ENCODE data around the gene SEMA3D. TPM values are rescaled to one million over a fixed set of nuclear protein-coding genes. Genes with fewer than 3 reads are reported as not detected.

SEMA3D gene
- total and polyA plus RNA-seq, 2 donors (not counting 3 experiments of a cell fraction or from before 2014, with no cell fraction given): 9.9 to 10.3 TPM

GRCh38 chr7:85232068-85232467 is 45.2 kb upstream of the SEMA3D start:
- dilution Hi-C loops (cut with MboI; ENCODE audit: extremely low pct_ligation_motif_present, low sequenced_read_pairs): no loop called here
- no peak overlapping the region for H2AFZ ChIP-seq (ENCODE audit: low read depth, low read length)
- intact Hi-C loops (cut with micrococcal nuclease): no loop called here

More at GRCh38 chr7:85232068-85232467, 45.2 kb upstream of the SEMA3D start:
- Histone ChIP-seq H3K4me1 (ENCODE audit: control insufficient read depth, extremely low read depth, insufficient read depth, low read length) (no peaks in the 10 kb centered on the region), H3K4me3 (replicated peaks in 1 of 3; ENCODE audit: insufficient read depth in 1 of 3, low read depth in 1 of 3, low read length in 3 of 3) (no peak overlapping the region), H4K20me1 (replicated peaks; ENCODE audit: control insufficient read depth, extremely low read depth, insufficient read depth, low read length) (no peaks in the 10 kb centered on the region), H3K9me1 (replicated peaks; ENCODE audit: control insufficient read depth, extremely low read depth, insufficient read depth, low read length) (no peaks in the 10 kb centered on the region), H3K27me3 (ENCODE audit: control insufficient read depth in 2 of 2, insufficient read depth in 2 of 2, low read length in 2 of 2) (no peaks in the 10 kb centered on the region), H3K79me2 (ENCODE audit: control insufficient read depth, insufficient read depth, low read length) (no peaks in the 10 kb centered on the region), H3K27ac (ENCODE audit: insufficient read depth, low read depth, low read length) (no peak overlapping the region), H3K9ac (replicated peaks; ENCODE audit: extremely low read depth, insufficient read depth, low read length) (no peak overlapping the region), H3K9me3 (replicated peaks; ENCODE audit: control insufficient read depth, insufficient read depth, low read length) (no peaks in the 10 kb centered on the region), H3K36me3 (ENCODE audit: control insufficient read depth in 2 of 2, extremely low read depth in 1 of 2, insufficient read depth in 2 of 2, low read length in 2 of 2) (no peaks in the 10 kb centered on the region), H3K4me2 (ENCODE audit: insufficient read depth, low read length) (no peak overlapping the region)
- ChIA-PET CTCF (no interaction called here), POLR2A (no interaction called here)
- no peak for FAIRE-seq
- DNase-seq (ENCODE audit: low read depth, low spot score): no peak
- BruUV-seq (replicated peaks): no TSS peak
- no peak for TF ChIP-seq POLR2A (IDR thresholded peaks at IDR 0.05; ENCODE audit: low read depth, low read length)
- TF ChIP-seq GATA2 (IDR thresholded peaks at IDR 0.05; ENCODE audit: insufficient read depth, insufficient read length, low read depth, low read length): no peak
- no peak for TF ChIP-seq JUN (IDR thresholded peaks at IDR 0.05; ENCODE audit: borderline replicate concordance, insufficient read depth, insufficient read length, low read depth)
- no peak for TF ChIP-seq MAX (IDR thresholded peaks at IDR 0.05; ENCODE audit: insufficient read depth, insufficient read length)
- TF ChIP-seq POLR2AphosphoS5 (IDR thresholded peaks at IDR 0.05; ENCODE audit: insufficient read depth, low read depth, low read length): no peak
- TF ChIP-seq MYC (IDR thresholded peaks at IDR 0.05; ENCODE audit: low read depth, low read length): no peak
- TF ChIP-seq EZH2 (IDR thresholded peaks at IDR 0.05; ENCODE audit: borderline replicate concordance, low read depth, low read length, severe bottlenecking): no peak
- TF ChIP-seq FOS (IDR thresholded peaks at IDR 0.05; ENCODE audit: borderline replicate concordance, insufficient read depth, low read length): no peak
- no peak for TF ChIP-seq CTCF (IDR thresholded peaks at IDR 0.05; ENCODE audit: extremely low read depth in 1 of 2, insufficient read depth in 1 of 2, low read depth in 1 of 2, low read length in 2 of 2)

Data from endothelial cell of umbilical vein (primary cell).